Occipital lobe (tissue), 2 donors: ENCODE results near the gene ZNF711. TPM values are rescaled to one million over a fixed set of nuclear protein-coding genes. Genes with fewer than 3 reads are reported as not detected.
"Not testable (repeated sequence)": the region's sequence is repeated elsewhere in the genome, so short reads cannot be mapped to it uniquely, and the experiment has no call there.

Experiments used
- DNase-seq: peaks from one replicate; lab custom pipeline; 2025; lab: John Stamatoyannopoulos, UW
- total RNA-seq: library from RNA; depleted of rRNA; stranded (reverse); fragments of >200 nt; gene quantifications from one replicate; pipeline ENCODE4 v1.2.3, GENCODE V29; 2014

ZNF711 gene
- 127 TPM for total RNA-seq

- DNase-seq: peak; percentile 35
Measured at GRCh38 chrX:85243761-85244449, at the start of gene ZNF711, which contains the start of gene SATL1. ZNF711 (plus strand) TSS chrX:85243991; CDS start chrX:85247573, 3,582 bp downstream. SATL1 (minus strand) TSS chrX:85243779; CDS start chrX:85108968, 134,811 bp downstream.

- no peak for DNase-seq
Measured at GRCh38 chrX:85196319-85196718, 47.5 kb upstream of the ZNF711 start.

GRCh38 chrX:85203461-85203970 is 40.3 kb upstream of the ZNF711 start:
- no peak for DNase-seq

GRCh38 chrX:85213792-85214530 is 29.8 kb upstream of the ZNF711 start:
- no peak for DNase-seq

- DNase-seq: no peak
Measured at GRCh38 chrX:85215946-85216345, 27.8 kb upstream of the ZNF711 start.

- no peak for DNase-seq
Measured at GRCh38 chrX:85221361-85221760, 22.4 kb upstream of the ZNF711 start.

- DNase-seq: no peak
Measured at GRCh38 chrX:85223359-85223758, 20.4 kb upstream of the ZNF711 start.

- DNase-seq: no peak
Measured at GRCh38 chrX:85243155-85243554, 636 bp upstream of the ZNF711 start.

GRCh38 chrX:85244450-85245211 is 840 bp downstream of the ZNF711 start:
- no peak for DNase-seq

GRCh38 chrX:85285286-85285685 is 41.5 kb downstream of the ZNF711 start:
- DNase-seq: not testable (repeated sequence)

- DNase-seq: no peak
Measured at GRCh38 chrX:85288992-85289723, 45.4 kb downstream of the ZNF711 start.

GRCh38 chrX:85303544-85303943 is 59.8 kb downstream of the ZNF711 start:
- DNase-seq: no peak

GRCh38 chrX:85309717-85310116 is 65.9 kb downstream of the ZNF711 start:
- DNase-seq: no peak

GRCh38 chrX:85311348-85311747 is 67.6 kb downstream of the ZNF711 start:
- DNase-seq: not testable (repeated sequence)

Other genes starting within 250 kb of the ZNF711 start
- 7.0 TPM for gene APOOL, start 240.1 kb upstream of the ZNF711 start, total RNA-seq
- 1.2 TPM for gene SATL1, start 212 bp upstream of the ZNF711 start, total RNA-seq
- not detected for gene POF1B, start 135.7 kb downstream of the ZNF711 start, total RNA-seq